Measurements from ENCODE around the gene CSTPP1. TPM values are rescaled to one million over a fixed set of nuclear protein-coding genes. Genes with fewer than 3 reads are reported as not detected.
"Not testable (repeated sequence)": the region's sequence is repeated elsewhere in the genome, so short reads cannot be mapped to it uniquely, and the experiment has no call there.

Gene CSTPP1
- total RNA-seq, 1 donor from 2014 or later: 9.4 TPM

DNA sequence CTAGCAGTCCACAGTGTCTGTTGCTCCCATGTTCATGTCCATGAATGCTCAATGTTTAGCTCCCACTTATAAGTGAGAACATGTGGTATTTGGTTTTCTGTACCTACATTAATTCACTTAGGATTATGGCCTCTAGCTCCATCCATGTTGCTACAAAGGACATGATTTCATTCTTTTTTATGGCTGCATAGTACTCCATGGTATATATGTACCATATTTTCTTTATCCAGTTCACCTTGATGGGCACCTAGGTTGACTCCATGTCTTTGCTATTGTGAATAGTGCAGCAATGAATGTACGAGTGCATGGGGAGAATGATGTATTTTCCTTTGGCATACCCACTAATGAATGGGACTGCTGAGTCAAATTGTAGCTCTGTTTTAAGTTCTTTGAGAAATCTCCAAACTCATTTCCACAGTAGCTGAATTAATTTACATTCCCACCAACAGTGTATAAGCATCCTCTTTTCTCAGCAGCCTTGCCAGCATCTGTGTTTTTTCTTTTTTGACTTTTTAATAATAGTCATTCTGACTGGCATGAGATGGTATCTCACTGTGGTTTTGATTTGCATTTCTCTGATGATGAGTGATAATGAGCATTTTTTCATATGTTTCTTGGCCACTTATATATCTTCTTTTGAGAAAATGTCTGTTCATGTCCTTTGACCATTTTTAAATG is 53.4 kb downstream of the CSTPP1 start:
- not testable (repeated sequence) for DNase-seq (ENCODE audit: low read depth in 2 of 2)

GRCh38 chr11:46991391-46991790 is 54.8 kb downstream of the CSTPP1 start:
- no peak for DNase-seq (ENCODE audit: low read depth in 2 of 2)

DNA sequence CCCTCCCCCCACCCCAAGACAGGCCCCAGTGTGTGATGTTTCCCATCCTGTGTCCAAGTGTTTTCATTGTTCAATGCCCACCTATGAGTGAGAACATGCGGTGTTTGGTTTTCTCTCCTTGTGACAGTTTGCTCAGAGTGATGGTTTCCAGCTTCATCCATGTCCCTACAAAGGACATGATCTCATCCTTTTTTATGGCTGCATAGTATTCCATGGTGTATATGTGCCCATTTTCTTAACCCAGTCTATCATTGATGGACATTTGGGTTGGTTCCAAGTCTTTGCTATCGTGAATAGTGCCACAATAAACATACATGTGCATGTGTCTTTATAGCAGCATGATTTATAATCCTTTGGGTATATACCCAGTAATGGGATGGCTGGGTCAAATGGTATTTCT is 55.8 kb downstream of the CSTPP1 start:
- DNase-seq (ENCODE audit: low read depth in 2 of 2): not testable (repeated sequence)

GRCh38 chr11:46997796-46998195 is 61.2 kb downstream of the CSTPP1 start:
- not testable (repeated sequence) for DNase-seq (ENCODE audit: low read depth in 2 of 2)

DNA sequence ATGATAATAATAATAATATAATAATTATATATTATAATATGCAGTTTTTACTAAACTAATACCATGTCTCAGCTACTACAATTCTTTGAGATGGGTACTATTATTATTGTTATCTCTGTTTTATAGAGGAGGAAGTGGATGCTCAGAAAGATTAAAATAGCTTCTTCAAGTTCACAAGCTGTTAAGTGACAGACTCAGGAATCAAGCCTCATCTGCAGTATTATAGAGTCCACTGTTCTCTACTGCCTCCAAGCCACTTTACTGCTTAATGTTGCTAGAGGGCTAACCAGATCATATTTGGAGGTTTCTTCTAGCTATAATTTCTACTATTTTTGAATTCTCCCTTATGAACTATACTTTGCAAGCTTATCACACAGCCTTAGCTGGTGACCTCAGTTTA is 62.7 kb downstream of the CSTPP1 start:
- DNase-seq (ENCODE audit: low read depth in 2 of 2): no peak

DNA sequence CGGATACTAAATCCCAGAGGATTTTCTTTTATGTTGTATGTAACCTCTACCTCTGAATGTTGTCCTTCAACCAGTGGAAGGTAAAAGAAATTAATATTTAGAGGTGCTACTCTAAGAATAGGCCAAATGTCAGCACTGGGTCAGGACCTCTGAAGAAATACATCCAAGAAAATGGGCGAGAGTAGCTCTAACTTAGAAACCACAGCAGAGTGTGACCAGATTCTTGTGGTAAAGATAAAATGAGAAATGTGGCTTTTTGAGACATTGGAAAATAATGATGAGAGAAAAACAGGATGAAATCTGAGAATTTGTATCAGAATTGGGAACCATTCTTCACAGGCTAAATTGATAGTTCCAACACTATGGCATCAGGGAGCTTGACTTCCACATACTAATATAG is 63.5 kb downstream of the CSTPP1 start:
- no peak for DNase-seq (ENCODE audit: low read depth in 2 of 2)

GRCh38 chr11:47001781-47002181 is 65.2 kb downstream of the CSTPP1 start:
- DNase-seq (ENCODE audit: low read depth in 2 of 2): no peak

DNA sequence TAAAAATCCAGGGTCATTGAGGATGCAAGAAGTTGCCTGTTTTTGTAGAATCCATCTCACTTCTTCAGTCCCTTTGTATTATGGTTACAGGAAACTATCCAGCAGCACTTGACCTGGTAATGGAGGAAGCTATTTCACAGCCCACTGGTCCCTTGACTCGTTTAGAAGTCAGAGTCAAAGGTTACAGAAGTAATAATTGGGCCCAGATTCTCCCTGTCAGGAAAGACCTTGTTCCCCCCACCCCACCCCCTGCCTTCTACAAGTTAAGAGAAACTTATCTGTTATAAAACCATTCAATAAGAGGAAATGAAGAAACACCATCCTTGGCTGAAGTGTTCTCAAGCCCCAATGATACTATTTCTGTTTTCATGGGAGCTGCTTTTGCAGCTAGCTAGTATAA is 65.8 kb downstream of the CSTPP1 start:
- no peak for DNase-seq (ENCODE audit: low read depth in 2 of 2)

DNA sequence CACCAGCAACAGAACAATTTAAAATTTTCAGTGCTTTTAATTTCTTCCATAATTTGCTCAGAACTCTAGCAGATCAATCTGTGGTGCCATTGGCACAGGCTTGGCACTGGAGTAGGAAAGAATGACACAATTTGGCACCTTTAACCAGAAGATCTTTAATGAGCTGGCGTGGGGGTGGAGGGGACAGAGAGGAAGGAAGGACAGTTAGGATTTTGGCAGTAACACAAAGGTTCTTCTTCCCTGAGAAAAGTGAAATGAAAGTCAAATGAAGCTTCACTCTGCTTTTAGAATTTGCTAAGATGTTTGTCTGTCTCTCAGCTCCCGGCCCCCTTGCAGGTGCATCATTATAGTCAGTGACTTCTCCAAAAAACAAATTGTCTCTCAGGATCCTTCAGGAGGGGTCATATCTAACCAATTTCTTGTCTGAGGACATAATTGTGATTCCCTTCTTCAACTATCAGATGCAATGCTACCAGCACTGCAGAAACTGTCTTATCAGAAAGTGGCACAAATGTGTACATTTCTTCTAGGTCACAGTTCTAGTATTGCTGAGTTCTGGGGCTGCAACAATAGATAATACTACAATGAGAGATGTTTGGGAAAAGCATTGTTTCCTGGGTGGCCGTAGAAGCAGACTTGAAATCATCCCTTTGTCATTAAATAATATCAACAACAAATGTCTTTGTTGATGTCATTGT is 66.8 kb downstream of the CSTPP1 start:
- DNase-seq (ENCODE audit: low read depth in 2 of 2): peak; percentile 37 to 63

- peak; percentile 66 to 69 for DNase-seq (ENCODE audit: low read depth in 2 of 2)
Measured at GRCh38 chr11:47004595-47005033, 68.1 kb downstream of the CSTPP1 start.

- no peak for DNase-seq (ENCODE audit: low read depth in 2 of 2)
Measured at GRCh38 chr11:47005441-47005840, 68.9 kb downstream of the CSTPP1 start.

- DNase-seq (ENCODE audit: low read depth in 2 of 2): no peak
Measured at GRCh38 chr11:47007579-47007978, 71.0 kb downstream of the CSTPP1 start.

- DNase-seq (ENCODE audit: low read depth in 2 of 2): no peak
Measured at GRCh38 chr11:47010179-47010578, 73.6 kb downstream of the CSTPP1 start.

GRCh38 chr11:47014097-47014496 is 77.5 kb downstream of the CSTPP1 start:
- DNase-seq (ENCODE audit: low read depth in 2 of 2): no peak

DNA sequence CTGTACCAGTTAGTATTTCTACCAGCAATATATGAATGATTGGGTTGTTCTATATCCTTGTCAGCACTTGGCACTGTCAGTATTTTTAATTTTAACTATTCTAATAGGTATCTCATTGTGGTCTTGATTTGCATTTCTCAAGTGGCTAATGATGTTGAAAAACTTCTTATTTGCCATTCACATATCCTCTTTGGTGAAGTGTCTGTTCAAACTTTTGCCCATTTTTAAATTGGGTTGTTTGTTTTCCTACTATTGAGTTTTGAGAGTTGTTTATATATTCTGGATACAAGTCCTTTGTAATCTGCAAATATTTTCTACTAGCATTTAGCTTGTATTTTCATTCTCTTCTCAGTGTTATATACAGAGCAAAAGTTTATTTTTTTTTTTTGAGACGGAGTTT is 82.1 kb downstream of the CSTPP1 start:
- no peak for DNase-seq (ENCODE audit: low read depth in 2 of 2)

DNA sequence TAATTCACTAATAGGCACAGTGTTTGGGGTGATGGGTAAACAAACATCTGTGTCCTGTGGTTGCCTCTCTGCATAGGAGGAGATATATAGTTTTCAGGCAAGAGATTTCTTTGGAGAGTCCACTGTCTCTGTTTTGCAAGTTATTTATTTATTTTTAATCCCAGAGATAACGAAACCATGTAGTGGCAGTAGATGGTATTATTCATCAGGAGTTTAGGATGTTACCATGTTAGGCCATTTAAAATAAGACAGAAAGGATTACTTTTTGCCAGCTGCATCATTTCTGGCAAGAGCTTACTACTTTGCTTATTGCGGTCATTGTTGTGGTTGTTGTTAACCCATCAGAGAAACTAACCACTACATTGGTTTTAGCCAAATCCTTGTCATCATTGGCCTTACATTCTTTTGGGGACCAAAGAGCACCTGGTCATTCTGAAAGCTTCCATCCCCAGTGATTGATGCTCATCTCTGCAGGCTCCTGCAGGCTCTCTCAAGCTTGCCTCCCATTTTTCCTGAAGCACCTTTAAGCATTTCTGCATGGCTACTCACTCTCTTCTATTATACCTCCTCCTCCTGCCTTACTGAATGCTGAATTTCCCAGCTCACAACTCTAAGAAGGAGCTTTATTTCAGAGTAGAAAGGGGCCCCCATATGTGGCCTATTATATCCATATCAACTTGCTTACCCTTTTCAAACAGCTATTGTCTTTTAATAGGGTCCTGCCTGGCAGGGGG is 84.4 kb downstream of the CSTPP1 start:
- DNase-seq (ENCODE audit: low read depth in 2 of 2): no peak

DNA sequence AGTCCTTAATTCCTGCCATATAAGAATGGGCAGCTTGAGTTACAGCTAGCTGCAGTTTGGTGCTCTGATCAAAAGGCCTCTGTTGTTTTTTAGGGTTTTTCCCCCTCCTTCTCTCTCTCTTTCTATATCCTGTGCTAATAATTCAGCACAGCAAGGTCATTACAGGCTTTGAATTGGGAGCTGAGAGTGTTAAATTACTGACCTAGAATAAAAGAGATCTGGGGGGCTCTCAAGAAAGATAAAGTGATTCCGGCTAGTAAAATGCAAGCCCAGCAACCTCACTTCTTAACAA is 84.9 kb downstream of the CSTPP1 start:
- no peak for DNase-seq (ENCODE audit: low read depth in 2 of 2)

DNA sequence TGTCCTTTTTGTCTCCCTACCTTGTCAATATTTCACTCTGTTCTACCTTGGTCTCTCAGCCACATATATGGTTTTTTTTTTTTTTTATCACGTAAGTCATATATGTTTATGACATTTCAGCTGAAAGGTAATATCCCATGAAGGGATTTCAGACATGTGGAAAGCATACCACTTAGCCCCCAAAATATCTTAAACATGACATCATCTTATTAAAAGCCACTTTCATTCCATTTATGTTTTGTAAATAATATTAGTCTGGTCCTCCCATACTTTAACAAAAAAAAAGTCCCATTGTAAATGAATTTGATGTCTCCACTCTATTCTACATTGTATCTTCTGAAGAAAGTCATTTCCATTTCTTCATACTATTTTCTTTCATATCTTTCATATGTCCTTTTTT is 85.4 kb downstream of the CSTPP1 start:
- no peak for DNase-seq (ENCODE audit: low read depth in 2 of 2)

DNA sequence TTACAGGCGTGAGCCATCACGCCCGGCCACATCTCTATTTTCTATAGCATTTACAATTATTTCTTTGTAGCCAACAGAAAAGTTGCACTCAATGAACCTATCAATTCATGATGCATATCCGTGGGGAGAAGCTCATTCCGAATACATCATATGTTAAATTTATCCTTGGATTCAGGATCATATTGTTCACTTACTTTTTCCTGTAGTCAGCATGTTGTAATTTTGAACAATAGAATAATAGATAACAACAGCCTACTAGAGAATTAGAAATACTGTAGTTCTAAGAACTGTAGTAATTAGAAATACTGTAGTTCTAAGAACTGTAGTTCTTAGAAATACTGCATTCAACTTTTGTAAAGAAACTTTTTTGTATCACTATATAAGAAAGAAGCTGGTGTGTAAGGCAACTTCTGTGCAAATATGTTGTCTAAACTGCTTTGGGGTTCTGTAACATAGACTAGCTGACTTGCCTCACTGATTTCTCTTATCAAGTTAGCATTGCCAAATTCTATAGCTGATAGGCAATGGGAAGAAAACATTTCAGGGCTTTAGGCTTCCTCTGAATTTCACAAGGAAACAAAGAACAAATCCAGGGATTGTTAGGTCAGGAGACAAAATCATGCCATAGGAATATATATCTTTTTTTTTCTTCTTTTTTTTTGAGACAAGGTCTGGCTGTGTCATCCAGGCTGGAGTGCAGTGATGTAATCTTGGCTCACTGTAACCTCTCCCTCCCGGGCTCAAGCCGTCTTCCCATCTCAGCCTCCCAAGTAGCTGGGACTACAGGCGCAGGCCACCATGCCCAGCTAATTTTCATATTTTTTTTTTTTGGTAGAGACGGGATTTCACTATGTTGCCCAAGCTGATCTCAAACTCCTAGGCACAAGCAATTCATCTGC is 91.9 kb downstream of the CSTPP1 start:
- DNase-seq (ENCODE audit: low read depth in 2 of 2): no peak

- DNase-seq (ENCODE audit: low read depth in 2 of 2): no peak
Measured at GRCh38 chr11:47033439-47033838, 96.9 kb downstream of the CSTPP1 start.

DNA sequence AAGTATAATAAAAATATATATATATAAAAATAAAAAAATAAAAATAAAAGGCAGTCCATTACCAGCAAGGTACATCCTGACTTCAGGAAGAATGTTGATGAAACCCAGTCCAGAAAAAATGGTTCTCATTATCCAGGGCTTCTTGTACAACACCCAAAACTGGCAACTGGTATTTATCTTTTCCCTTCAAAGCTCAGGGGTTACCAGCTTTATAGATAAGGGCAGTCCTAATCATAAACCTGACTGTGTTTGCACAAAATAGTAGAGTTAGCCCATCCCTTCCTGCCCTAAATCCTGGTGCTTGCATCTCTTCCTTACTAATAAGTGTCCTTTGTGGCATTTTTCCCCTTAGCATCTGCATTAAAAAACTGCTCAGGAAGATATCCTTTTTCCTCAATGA is 97.5 kb downstream of the CSTPP1 start:
- DNase-seq (ENCODE audit: low read depth in 2 of 2): no peak

DNA sequence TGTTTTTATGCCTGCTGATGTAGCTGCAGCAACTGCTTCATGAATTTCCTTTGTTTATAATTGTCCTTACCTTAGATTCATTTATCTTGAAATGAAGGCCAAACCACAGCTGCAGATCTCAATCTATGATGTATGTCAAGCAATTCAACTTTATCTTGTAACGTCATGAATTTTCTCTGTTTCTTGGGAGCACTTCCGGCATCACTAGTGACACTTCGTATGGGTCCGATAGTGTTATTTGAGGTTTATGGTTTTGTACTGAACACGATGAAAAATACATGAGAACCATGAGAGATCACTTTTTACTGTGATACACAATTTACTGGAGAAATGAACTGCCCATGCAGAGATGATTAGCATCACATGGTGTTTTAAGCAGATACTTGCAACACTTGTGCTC is 98.5 kb downstream of the CSTPP1 start:
- DNase-seq (ENCODE audit: low read depth in 2 of 2): no peak

All from dermis microvascular lymphatic vessel endothelial cell (primary cell).